HL-60/S4 treated with phorbol 12-myristate 13-acetate at 8.2 ng/mL for 4 days and 3 days (cell line): Measurements from ENCODE around the gene SMIM38.

Experiments used
- in situ Hi-C: fragments of 300-500 bp; cut with MboI; formaldehyde crosslinking; loops from 2 replicates; pipeline ENCODE4 v1.15.0; 2022; ENCODE audit warnings: low sequenced_read_pairs

SMIM38 gene

DNA sequence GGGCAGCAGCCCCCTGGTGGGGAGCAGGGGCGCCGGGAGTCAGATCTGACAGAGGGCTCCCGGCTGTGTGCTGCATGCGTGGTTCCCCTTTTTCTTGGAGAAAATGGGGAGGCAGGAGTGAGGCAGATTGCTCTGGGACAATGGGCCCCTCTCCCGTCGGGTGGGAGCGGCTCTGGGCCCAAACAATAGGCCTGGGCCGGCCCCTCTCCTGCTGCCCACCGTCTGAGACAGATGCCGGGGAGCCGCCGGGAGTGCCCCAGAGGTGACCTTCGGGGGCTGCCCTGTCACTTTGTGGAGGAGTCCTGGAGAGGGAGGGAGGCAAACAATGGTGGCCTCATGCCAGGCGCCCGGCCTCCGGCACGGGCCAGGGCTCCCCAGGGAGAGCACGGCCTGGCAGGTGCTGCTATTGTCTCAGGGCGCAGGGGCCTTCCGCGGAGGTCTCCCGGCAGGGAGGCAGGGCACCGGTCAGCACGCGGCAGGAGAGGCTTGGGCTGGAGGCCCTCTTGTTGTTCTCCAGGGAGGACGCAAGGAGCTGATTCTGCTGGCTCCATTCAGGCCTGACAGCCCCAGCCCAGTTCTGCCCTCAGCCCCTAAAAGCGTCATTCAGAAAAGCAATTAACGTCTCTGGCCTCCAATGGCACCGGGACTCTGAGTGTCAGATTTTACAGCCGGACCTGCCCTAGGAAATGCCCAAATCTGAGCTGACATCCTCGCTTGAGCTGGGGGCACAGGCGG is 44.8 kb downstream of the SMIM38 start:
- in situ Hi-C loops = no loop called here

DNA sequence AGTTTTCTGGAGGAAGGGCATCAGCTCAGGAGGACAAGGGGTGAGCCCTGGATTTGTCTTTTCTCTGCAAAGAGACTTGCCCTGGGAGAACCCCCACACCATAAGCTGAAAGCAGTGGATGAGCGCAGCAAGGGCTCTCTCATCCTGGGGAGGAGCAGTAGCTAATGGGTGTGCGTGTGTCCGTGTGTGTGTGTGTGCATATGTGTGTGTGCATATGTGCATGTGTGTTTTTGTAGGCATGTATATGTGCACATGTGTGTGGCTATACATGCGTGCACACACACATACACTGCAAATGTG is 45.3 kb downstream of the SMIM38 start:
- in situ Hi-C loops = no loop called here

DNA sequence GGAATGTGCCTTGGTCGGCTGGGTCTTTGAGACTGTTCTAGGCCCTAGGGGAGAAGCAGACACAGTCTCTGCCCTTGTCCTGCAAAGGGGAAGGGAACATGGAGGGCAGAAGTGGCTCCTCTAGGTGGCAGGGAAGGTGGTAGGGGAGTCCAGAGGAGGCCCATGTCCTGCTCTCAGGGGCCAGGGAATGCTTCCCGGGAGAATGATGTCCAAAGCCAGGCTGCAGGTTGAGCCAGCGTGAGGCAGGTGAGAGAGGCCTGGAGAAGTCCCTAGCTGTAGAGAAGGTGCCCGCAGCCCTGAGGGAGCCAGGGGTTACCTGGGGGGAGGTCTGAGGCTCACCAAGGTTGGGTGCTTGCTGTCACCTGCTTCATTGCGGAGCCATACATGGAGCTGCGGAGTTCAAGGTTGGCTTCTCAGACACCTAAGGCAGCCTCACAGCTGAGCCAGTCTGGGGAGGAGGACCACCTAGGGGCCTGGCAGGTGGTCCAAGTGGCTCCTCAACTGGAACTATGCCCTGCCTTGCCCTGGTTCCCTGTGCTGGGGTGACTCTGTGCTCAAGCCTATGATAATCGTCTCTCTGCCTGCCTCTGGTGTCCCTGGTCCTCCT is 46.1 kb downstream of the SMIM38 start:
- in situ Hi-C loops = no loop called here

DNA sequence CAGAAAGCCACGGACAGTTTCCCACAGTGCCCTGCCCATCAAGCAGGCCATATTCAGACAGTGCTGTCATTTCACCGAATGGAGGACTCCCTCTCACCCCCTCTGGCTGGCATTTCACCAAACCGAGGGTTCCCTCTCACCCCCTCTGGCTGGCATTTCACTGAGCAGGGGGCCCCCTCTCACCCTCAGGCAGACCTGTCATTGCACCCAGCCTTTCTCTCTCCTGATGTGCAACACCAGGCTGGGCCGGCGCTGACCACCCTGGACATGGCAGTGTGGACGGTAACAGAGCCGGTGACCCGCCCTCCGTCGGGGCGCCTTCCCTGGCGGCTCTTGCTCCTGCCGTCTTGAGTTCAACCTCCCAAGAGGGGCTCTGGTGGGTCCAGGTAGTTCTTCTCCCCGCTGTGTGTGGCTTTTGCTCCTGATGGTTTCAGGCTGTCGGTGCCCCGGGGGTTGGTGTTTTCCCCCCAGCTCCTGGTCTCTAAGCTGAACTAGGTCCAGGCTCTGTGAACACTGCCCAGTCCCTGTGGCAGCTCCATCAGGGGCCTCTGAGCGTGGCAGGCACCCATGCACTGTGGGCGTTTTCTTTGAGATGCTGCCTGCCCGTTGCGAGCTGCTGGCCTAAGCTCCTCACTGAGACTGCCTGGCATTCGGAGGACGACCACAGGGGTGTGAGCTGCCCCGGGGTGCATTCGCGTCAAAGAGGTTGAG is 46.9 kb downstream of the SMIM38 start:
- in situ Hi-C loops = no loop called here

DNA sequence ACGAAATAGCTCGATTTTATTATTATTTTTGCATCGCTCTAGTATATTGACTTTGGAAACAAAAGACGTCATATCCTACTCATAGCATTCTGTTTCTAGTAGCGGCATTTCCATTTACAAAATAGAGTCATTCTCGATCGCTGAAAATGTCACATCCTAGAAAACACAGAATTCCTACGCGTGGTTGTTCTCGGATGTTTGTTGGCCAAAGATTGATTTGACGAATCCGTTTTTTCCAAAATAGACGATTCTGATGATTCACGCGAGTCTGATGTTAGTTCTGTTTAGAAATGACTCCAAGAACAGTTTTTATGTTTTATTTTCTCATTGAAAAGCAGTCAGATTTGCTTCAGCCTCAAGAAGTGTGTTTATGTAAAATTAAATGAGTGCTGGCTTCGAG is 47.6 kb downstream of the SMIM38 start:
- in situ Hi-C loops = no loop called here

DNA sequence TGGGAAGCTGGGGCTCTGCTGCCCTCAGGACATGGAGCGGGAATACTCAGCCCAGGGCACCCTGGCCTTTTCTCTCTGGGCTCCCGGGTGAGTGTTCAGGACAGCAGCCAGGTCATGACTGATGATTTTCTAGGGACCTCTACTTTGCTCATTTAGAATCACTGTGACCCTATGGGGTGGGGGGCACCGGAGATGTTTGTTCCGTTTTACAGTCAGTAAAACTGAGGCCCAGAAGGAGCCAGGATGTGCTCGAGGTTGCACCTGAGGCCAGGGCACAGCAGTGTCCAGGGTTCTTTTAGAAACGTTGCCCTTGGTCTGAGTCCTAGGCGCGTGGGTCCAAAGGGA is 48.1 kb downstream of the SMIM38 start:
- in situ Hi-C loops = no loop called here

DNA sequence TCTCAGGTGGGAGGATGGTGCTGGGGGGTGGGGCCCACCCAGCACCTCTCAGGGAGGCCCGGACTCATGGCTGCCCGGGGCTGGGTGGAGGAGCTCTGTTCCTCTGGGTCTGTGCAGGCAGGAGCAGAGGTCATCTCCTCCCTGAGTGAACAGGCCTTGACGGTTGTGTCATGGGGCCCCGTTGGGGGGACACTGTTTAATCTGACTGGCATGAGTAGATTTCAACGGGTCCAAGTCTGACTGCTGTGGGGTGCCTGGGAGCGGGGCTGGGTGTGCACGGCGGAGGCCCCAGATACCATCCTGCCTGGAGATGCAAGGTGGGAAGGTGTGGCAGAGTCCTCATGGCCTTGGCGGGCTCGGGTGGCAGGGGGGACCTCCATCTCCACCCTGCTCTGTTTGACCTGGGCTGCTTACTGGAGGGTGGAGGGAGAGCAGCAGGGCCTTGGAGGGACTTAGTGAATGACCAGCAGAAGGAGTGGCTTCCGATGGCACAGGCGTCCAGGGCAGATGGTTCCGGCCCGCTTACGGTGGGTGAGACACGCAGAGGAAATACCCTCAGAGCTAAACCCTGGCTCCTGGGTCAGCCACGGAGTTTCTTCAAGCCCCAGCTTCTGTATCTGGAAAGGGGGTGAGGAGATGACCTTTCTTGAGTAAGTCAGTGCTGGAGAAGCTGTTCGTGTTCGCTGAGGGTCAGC is 48.7 kb downstream of the SMIM38 start:
- in situ Hi-C loops = no loop called here

DNA sequence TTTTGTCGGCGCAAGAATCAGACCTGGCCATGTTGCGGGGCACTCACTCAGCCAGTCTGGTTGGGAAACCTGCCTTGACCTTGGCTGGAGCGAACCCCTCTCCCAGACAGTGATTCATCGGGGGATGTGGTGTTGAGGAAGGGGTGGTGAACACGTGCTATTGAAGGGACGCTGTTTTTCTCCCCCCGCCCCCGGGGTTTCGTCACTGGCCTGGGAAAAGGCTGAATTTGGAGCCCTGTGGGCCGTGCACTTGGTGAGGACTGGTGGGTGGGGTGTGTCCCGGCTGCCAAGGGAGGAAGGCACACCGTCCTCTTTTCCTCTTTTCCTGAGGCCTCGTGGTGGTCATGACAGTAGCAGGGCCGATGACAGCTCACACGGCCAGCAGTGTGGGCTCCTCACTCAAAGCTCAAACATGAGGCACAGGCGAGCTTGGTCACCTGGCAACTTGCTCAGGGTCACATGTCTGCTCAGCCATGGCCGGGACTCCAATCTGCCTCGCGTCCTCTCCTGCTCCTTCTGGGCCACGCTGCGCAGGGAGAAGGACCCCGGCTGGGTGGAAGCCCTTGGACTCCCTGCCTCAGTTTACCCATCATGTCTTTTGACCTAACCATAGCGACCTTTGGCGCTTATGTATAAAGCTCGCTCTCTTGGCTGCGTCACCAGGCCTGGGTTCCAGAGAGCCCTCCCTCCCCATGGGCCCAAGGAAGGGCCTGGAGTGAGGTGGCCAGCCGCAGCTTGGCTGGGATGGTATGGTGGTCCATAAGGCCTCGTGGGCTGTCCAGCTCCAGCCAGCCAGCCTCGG is 49.4 kb downstream of the SMIM38 start:
- in situ Hi-C loops = no loop called here
